HepG2 (cell line): ENCODE data around the gene LIPC. TPM values are rescaled to one million over a fixed set of nuclear protein-coding genes. Genes with fewer than 3 reads are reported as not detected.
A peak's percentile ranks its signal among the peaks of the same experiment; 100 is the strongest.

Experiments
- EED ChIP-seq: sonication (generic); formaldehyde crosslinking; IDR thresholded peaks from 2 replicates; pipeline ENCODE4 v1.5.0; 2020; ENCODE audit warnings: mild to moderate bottlenecking, missing genetic modification reagents
- HNRNPUL1 ChIP-seq: fragments of 200-400 bp; formaldehyde crosslinking; IDR thresholded peaks from 2 replicates; pipeline ENCODE4 v1.6.1; 2017; ENCODE audit warnings: low read depth, mild to moderate bottlenecking, low read length, moderate library complexity
- MZF1 ChIP-seq: sonication (generic); formaldehyde crosslinking; IDR thresholded peaks from 2 replicates; pipeline ENCODE4 v1.8.1; 2023; ENCODE audit warnings: mild to moderate bottlenecking, missing genetic modification reagents, borderline replicate concordance
- POLR2AphosphoS5 ChIP-seq: IDR thresholded peaks from 2 replicates; pipeline ENCODE4 v1.6.1; 2012; ENCODE audit warnings: low read depth, low read length
- TBL1XR1 ChIP-seq: fragments of 150-350 bp; IDR thresholded peaks from 2 replicates; pipeline ENCODE4 v1.6.1; 2014; ENCODE audit warnings: borderline replicate concordance, low read length; ENCODE audit not compliant: partially characterized antibody
- ZNF17 ChIP-seq: sonication (generic); formaldehyde crosslinking; IDR thresholded peaks from 2 replicates; pipeline ENCODE4 v1.5.0; 2020; ENCODE audit warnings: mild to moderate bottlenecking, missing genetic modification reagents
- ZNF232 ChIP-seq: sonication (generic); formaldehyde crosslinking; IDR thresholded peaks from 2 replicates; pipeline ENCODE4 v1.4.0; 2020; ENCODE audit warnings: missing genetic modification reagents, borderline replicate concordance
- ZNF317 ChIP-seq: sonication (generic); formaldehyde crosslinking; IDR thresholded peaks from 2 replicates; pipeline ENCODE4 v1.5.0; 2020; ENCODE audit warnings: mild to moderate bottlenecking, missing genetic modification reagents
- ZNF331 ChIP-seq: sonication (generic); formaldehyde crosslinking; IDR thresholded peaks from 2 replicates; pipeline ENCODE4 v1.4.0; 2020; ENCODE audit warnings: missing genetic modification reagents
- ZNF335 ChIP-seq: sonication (generic); formaldehyde crosslinking; IDR thresholded peaks from 2 replicates; pipeline ENCODE4 v1.4.0; 2020; ENCODE audit warnings: missing genetic modification reagents
- ZNF569 ChIP-seq: sonication (generic); formaldehyde crosslinking; IDR thresholded peaks from 2 replicates; pipeline ENCODE4 v1.5.0; 2020; ENCODE audit warnings: mild to moderate bottlenecking, missing genetic modification reagents, moderate library complexity, borderline replicate concordance
- ZNF883 ChIP-seq: sonication (generic); formaldehyde crosslinking; IDR thresholded peaks from 2 replicates; pipeline ENCODE4 v1.5.1; 2020; ENCODE audit warnings: mild to moderate bottlenecking, missing genetic modification reagents; ENCODE audit errors: not compliant biosample characterization
- ZSCAN22 ChIP-seq: sonication (generic); formaldehyde crosslinking; IDR thresholded peaks from 2 replicates; pipeline ENCODE4 v1.4.0; 2020; ENCODE audit warnings: mild to moderate bottlenecking, missing genetic modification reagents
- ZSCAN30 ChIP-seq: sonication (generic); formaldehyde crosslinking; IDR thresholded peaks from 2 replicates; pipeline ENCODE4 v1.5.0; 2020; ENCODE audit warnings: mild to moderate bottlenecking, missing genetic modification reagents
- polyA plus RNA-seq, 8 experiments: library from polyadenylated mRNA; depleted of rRNA in 3 of 8; stranded (reverse) in 7 of 8; unstranded in 1 of 8; fragments of >200 nt; fragmentation: Illumina TruSeq in 4 of 8; extraction: Trizol in 4 of 8; gene quantifications; 2 replicates each; pipeline versions ENCODE4 v1.2.1 to v1.2.3, GENCODE V29; 2011 to 2016; ENCODE audit warnings: low read depth in 4 of 8, missing spikeins in 1 of 8, mixed read lengths in 1 of 8; ENCODE audit not compliant: insufficient read depth in 1 of 8
- total RNA-seq, 5 experiments: library from RNA; depleted of rRNA; stranded (reverse); fragments of >200 nt; fragmentation: Illumina TruSeq; extraction: Trizol; gene quantifications; 2 replicates each; pipeline ENCODE4 v1.2.3, GENCODE V29; 2016; ENCODE audit warnings: low read depth in 1 of 5
- TF ChIP-seq, protein P1 (sequence below): sonication (generic); formaldehyde crosslinking; IDR thresholded peaks from 2 replicates; pipeline ENCODE4 v1.4.0; 2020; ENCODE audit warnings: missing genetic modification reagents, borderline replicate concordance
- TF ChIP-seq, protein P2 (sequence below): sonication (generic); formaldehyde crosslinking; IDR thresholded peaks from 2 replicates; pipeline ENCODE4 v1.5.1; 2020; ENCODE audit warnings: missing genetic modification reagents, mild to moderate bottlenecking, borderline replicate concordance
- TF ChIP-seq, protein P3 (sequence below): sonication (generic); formaldehyde crosslinking; IDR thresholded peaks from 2 replicates; pipeline ENCODE4 v1.8.0; 2022; ENCODE audit warnings: mild to moderate bottlenecking, missing genetic modification reagents, borderline replicate concordance
- TF ChIP-seq, protein P4 (sequence below): IDR thresholded peaks from 2 replicates; pipeline ENCODE4 v1.6.1; 2016
- TF ChIP-seq, protein P5 (sequence below): sonication (generic); formaldehyde crosslinking; IDR thresholded peaks from 2 replicates; pipeline ENCODE4 v1.9.0; 2021; ENCODE audit warnings: missing genetic modification reagents, mild to moderate bottlenecking, borderline replicate concordance

LIPC gene
- total and polyA plus RNA-seq, 2 of the 13 experiments (the other 11 are each of a cell fraction or from before 2014, with no cell fraction given), result 26.0 to 38.0 TPM

DNA sequence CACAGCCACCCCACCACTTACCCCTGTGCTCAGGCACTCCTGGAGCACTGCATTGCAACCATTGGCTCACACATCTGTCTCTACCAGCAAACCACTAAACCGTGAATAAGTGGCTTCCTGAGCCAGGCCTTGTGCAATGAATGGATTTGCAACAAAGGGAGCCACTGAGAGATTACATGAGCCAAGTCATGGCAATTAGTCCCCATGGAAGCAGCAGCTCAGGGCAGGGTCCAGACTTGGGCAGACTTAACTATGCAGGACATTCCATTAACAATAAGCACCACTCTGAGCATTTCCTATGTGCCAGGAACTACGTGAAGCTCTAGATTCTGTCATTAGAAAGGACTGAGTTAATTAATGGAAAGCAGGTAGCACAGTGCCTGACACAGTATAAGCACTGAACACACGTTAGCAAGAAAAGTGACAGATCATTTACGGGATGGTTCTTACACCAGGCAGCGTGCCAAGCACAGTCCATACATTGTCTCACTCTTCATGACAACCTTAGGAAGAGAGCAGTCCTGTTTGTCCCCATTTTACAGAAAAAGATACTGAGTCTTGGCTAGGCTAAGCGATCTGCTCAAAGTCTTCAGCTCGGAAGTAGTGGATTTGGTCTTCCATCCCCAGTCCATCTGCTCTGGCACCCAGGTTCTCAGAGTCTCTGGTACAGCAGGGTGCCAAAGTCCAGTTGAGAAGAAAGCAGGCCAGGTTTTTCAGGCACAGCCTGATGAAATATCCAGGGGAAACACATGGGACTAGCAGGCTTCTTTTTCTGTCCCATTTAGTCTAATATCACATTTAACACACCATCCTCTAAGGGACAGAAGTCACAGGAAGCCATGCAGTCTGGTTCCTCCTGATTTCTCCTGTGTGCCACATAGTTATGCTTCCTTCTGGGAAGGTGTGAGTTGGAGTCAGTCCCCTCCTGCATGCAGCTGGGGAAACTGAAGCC is 44.1 kb downstream of the LIPC start (continued):
- TF ChIP-seq HNRNPUL1 (no peak), ZNF335 (CRISPR knock-in tag) (no peak), TBL1XR1 (no peak), ZNF331 (CRISPR knock-in tag) (0 out of 2 replicates have a peak, but pooled peaks have one; percentile 24), MZF1 (no peak), ZNF17 (no peak), ZNF232 (0 out of 2 replicates have a peak, but pooled peaks have one; percentile 54), ZNF317 (CRISPR knock-in tag) (no peak), ZSCAN22 (CRISPR knock-in tag) (no peak), ZNF883 (CRISPR knock-in tag) (no peak), POLR2AphosphoS5 (no peak), ZSCAN30 (CRISPR knock-in tag) (no peak), EED (no peak), ZNF569 (CRISPR knock-in tag) (no peak)
- TF ChIP-seq, protein P1, sequence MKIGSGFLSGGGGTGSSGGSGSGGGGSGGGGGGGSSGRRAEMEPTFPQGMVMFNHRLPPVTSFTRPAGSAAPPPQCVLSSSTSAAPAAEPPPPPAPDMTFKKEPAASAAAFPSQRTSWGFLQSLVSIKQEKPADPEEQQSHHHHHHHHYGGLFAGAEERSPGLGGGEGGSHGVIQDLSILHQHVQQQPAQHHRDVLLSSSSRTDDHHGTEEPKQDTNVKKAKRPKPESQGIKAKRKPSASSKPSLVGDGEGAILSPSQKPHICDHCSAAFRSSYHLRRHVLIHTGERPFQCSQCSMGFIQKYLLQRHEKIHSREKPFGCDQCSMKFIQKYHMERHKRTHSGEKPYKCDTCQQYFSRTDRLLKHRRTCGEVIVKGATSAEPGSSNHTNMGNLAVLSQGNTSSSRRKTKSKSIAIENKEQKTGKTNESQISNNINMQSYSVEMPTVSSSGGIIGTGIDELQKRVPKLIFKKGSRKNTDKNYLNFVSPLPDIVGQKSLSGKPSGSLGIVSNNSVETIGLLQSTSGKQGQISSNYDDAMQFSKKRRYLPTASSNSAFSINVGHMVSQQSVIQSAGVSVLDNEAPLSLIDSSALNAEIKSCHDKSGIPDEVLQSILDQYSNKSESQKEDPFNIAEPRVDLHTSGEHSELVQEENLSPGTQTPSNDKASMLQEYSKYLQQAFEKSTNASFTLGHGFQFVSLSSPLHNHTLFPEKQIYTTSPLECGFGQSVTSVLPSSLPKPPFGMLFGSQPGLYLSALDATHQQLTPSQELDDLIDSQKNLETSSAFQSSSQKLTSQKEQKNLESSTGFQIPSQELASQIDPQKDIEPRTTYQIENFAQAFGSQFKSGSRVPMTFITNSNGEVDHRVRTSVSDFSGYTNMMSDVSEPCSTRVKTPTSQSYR (CRISPR knock-in tag), result 0 out of 2 replicates have a peak, but pooled peaks have one; percentile 26
- TF ChIP-seq, protein P2, sequence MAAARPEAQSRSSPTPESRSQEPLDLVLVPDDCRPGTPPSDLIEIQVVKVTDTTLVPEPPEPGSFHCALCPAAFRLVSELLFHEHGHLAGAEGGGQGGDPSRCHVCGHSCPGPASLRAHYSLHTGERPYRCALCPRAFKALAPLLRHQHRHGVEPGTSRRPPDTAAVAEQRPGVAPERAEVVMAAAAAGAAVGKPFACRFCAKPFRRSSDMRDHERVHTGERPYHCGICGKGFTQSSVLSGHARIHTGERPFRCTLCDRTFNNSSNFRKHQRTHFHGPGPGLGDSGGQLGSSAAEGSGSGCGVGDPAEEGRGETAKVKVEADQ (CRISPR knock-in tag), result no peak
- TF ChIP-seq, protein P3, sequence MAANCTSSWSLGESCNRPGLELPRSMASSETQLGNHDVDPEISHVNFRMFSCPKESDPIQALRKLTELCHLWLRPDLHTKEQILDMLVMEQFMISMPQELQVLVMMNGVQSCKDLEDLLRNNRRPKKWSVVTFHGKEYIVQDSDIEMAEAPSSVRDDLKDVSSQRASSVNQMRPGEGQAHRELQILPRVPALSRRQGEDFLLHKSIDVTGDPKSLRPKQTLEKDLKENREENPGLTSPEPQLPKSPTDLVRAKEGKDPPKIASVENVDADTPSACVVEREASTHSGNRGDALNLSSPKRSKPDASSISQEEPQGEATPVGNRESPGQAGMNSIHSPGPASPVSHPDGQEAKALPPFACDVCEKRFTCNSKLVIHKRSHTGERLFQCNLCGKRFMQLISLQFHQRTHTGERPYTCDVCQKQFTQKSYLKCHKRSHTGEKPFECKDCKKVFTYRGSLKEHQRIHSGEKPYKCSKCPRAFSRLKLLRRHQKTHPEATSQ (CRISPR knock-in tag), result no peak
- TF ChIP-seq, protein P4, sequence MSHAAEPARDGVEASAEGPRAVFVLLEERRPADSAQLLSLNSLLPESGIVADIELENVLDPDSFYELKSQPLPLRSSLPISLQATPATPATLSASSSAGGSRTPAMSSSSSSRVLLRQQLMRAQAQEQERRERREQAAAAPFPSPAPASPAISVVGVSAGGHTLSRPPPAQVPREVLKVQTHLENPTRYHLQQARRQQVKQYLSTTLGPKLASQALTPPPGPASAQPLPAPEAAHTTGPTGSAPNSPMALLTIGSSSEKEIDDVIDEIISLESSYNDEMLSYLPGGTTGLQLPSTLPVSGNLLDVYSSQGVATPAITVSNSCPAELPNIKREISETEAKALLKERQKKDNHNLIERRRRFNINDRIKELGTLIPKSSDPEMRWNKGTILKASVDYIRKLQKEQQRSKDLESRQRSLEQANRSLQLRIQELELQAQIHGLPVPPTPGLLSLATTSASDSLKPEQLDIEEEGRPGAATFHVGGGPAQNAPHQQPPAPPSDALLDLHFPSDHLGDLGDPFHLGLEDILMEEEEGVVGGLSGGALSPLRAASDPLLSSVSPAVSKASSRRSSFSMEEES (CRISPR knock-in tag), result no peak
- TF ChIP-seq, protein P5, sequence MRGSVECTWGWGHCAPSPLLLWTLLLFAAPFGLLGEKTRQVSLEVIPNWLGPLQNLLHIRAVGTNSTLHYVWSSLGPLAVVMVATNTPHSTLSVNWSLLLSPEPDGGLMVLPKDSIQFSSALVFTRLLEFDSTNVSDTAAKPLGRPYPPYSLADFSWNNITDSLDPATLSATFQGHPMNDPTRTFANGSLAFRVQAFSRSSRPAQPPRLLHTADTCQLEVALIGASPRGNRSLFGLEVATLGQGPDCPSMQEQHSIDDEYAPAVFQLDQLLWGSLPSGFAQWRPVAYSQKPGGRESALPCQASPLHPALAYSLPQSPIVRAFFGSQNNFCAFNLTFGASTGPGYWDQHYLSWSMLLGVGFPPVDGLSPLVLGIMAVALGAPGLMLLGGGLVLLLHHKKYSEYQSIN (CRISPR knock-in tag), result no peak
- TF ChIP-seq, all 625 proteins: peak for 87
